Measurements from ENCODE around the gene TRIM75. TPM values are rescaled to one million over a fixed set of nuclear protein-coding genes. Genes with fewer than 3 reads are reported as not detected.

TRIM75 gene
- total RNA-seq, 2 donors from 2014 or later: not detected

DNA sequence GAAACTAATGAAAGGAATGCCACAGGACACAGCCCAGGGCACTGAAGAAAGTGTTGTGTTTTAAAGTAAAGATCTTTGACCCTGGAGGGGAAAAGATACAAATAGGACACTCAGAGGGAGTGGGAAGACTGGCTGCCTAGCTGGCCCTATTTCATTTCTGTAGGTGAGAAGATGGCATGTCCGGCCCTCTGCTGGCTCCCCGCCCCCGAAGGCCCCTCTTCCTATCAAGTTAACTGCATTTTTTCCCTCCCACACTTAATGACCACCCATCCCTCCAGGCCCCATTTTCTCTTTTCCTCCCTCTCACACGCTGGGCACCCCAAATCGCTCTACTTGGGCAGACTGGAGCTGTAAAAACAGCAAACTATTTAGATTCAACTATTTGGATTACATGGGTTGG is 5.5 kb upstream of the TRIM75 start:
- DNase-seq (no peak), ATAC-seq (no peak)
- intact Hi-C loops (cut with DNase I): no loop called here
- no peak overlapping the region for H3K27ac ChIP-seq
- no peak overlapping the region for H3K4me3 ChIP-seq
- TF ChIP-seq POLR2A (IDR thresholded peaks at IDR 0.05): no peak
- TF ChIP-seq, protein P1, sequence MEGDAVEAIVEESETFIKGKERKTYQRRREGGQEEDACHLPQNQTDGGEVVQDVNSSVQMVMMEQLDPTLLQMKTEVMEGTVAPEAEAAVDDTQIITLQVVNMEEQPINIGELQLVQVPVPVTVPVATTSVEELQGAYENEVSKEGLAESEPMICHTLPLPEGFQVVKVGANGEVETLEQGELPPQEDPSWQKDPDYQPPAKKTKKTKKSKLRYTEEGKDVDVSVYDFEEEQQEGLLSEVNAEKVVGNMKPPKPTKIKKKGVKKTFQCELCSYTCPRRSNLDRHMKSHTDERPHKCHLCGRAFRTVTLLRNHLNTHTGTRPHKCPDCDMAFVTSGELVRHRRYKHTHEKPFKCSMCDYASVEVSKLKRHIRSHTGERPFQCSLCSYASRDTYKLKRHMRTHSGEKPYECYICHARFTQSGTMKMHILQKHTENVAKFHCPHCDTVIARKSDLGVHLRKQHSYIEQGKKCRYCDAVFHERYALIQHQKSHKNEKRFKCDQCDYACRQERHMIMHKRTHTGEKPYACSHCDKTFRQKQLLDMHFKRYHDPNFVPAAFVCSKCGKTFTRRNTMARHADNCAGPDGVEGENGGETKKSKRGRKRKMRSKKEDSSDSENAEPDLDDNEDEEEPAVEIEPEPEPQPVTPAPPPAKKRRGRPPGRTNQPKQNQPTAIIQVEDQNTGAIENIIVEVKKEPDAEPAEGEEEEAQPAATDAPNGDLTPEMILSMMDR (IDR thresholded peaks at IDR 0.05): no peak
- no peaks in the 10 kb centered on the region for H3K27me3 ChIP-seq
- H3K36me3 ChIP-seq (replicated peaks in 1 of 2; ENCODE audit: insufficient read depth in 1 of 2, low read depth in 2 of 2): no peaks in the 10 kb centered on the region
- H3K9me3 ChIP-seq: no peaks in the 10 kb centered on the region
- H3K4me1 ChIP-seq: no peaks in the 10 kb centered on the region
- 57 to 63% methylated on average over 5 of the region's 5 CpGs for WGBS, 2 donors

DNA sequence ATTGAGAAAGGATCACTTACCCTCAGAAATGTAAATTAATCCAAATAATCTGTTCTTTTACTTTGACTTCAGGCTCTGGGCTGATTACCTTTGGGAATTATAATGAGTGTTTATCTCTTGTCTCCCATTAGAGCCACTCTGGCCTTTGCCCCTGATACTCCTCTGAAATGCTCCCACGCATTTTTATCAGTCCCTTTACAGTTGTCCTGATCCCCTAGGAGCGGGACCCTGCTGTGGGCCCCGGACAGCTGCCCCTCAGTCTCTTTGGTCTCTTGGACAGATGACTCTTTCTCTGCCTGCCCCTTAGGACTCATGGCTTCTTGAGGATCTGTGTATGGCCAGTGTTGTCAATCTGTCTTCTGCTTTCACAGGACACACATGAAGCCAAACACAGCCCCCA is 1.0 kb upstream of the TRIM75 start:
- WGBS, 2 donors: 46 to 61% methylated on average over 3 of the region's 3 CpGs
- H3K36me3 ChIP-seq (replicated peaks in 1 of 2; ENCODE audit: insufficient read depth in 1 of 2, low read depth in 2 of 2): no peaks in the 10 kb centered on the region
- intact Hi-C loops (cut with DNase I): no loop called here
- no peak overlapping the region for H3K4me3 ChIP-seq
- no peaks in the 10 kb centered on the region for H3K4me1 ChIP-seq
- TF ChIP-seq, protein P1 (IDR thresholded peaks at IDR 0.05): no peak
- no peak for TF ChIP-seq POLR2A (IDR thresholded peaks at IDR 0.05)
- DNase-seq: no peak
- no peaks in the 10 kb centered on the region for H3K9me3 ChIP-seq
- no peak overlapping the region for H3K27ac ChIP-seq
- H3K27me3 ChIP-seq: no peaks in the 10 kb centered on the region
- ATAC-seq: no peak

DNA sequence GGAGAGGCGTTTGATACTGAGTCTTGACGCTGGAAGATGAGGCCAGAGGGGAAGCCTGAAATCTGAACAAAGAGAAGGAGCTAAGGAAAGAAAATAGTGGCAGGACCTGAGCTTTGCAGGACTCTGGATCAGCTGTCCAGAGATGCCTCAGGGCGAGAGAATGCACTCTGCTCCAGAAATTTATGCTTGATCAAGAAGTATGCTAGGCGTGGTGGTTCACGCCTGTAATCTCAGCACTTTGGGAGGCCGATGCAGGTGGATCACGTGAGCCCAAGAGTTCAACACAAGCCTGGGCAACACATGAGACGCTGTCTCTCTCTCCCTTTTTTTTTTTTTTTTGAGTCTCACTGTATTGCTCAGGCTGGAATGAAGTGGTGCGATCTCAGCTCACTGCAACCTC is 1.9 kb downstream of the TRIM75 start:
- Histone ChIP-seq H3K4me1 (no peaks in the 10 kb centered on the region), H3K36me3 (replicated peaks in 1 of 2; ENCODE audit: insufficient read depth in 1 of 2, low read depth in 2 of 2) (no peaks in the 10 kb centered on the region), H3K9me3 (no peaks in the 10 kb centered on the region), H3K4me3 (no peak overlapping the region), H3K27me3 (no peaks in the 10 kb centered on the region), H3K27ac (no peak overlapping the region)
- 92 to 93% methylated on average over 9 of the region's 9 CpGs for WGBS, 2 donors
- no peak for DNase-seq
- no peak for TF ChIP-seq POLR2A (IDR thresholded peaks at IDR 0.05)
- TF ChIP-seq, protein P1 (IDR thresholded peaks at IDR 0.05): no peak
- ATAC-seq: no peak
- intact Hi-C loops (cut with DNase I): no loop called here

DNA sequence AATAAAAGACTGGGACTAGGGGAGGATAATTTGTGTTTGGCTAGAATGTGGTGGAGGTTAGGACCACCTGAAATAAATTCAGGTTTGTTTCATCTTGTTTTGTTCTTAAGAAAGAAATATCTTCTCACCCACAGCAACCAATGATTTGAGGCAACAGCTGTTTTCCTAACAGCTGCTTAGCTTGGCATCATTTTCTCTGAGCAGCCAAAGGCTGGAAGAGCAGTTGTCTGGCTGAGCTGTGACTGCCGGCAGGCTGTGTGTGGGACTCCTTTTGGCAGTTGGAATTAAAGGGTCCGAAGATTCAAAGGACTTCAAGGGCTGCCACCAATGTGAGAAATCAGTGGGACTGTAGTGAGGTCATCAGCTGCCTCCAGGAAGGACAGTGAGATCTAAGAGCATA is 5.0 kb downstream of the TRIM75 start:
- no peak for ATAC-seq
- no peak for DNase-seq
- H3K4me1 ChIP-seq: no peaks in the 10 kb centered on the region
- intact Hi-C loops (cut with DNase I): no loop called here
- H3K9me3 ChIP-seq: no peaks in the 10 kb centered on the region
- H3K27me3 ChIP-seq: no peaks in the 10 kb centered on the region
- TF ChIP-seq, protein P1 (IDR thresholded peaks at IDR 0.05): no peak
- TF ChIP-seq POLR2A (IDR thresholded peaks at IDR 0.05): no peak
- H3K4me3 ChIP-seq: no peak overlapping the region
- H3K27ac ChIP-seq: no peak overlapping the region
- 46 to 77% methylated on average over 2 of the region's 2 CpGs for WGBS, 2 donors
- no peaks in the 10 kb centered on the region for H3K36me3 ChIP-seq (replicated peaks in 1 of 2; ENCODE audit: insufficient read depth in 1 of 2, low read depth in 2 of 2)

DNA sequence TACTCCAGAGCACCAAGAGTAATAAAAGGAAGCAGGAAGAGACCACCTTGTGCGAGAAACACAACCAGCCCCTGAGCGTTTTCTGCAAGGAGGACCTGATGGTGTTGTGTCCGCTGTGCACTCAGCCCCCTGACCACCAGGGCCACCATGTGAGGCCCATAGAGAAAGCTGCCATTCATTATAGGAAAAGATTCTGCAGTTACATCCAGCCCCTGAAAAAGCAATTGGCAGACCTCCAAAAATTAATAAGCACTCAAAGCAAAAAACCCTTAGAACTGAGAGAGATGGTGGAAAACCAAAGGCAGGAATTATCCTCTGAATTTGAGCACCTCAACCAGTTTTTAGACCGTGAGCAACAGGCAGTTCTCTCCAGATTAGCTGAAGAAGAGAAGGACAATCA is 5.7 kb downstream of the TRIM75 start:
- DNase-seq (no peak), ATAC-seq (no peak)
- Histone ChIP-seq H3K9me3 (no peaks in the 10 kb centered on the region), H3K27ac (no peak overlapping the region), H3K27me3 (no peaks in the 10 kb centered on the region), H3K4me3 (no peak overlapping the region), H3K36me3 (replicated peaks in 1 of 2; ENCODE audit: insufficient read depth in 1 of 2, low read depth in 2 of 2) (no peaks in the 10 kb centered on the region), H3K4me1 (no peaks in the 10 kb centered on the region)
- WGBS, 2 donors: 77 to 85% methylated on average over 4 of the region's 4 CpGs
- intact Hi-C loops (cut with DNase I): no loop called here
- TF ChIP-seq, protein P1 (IDR thresholded peaks at IDR 0.05): no peak
- no peak for TF ChIP-seq POLR2A (IDR thresholded peaks at IDR 0.05)

Measured in body of pancreas (tissue), 4 donors.